GM19240 (cell line): Measurements from ENCODE around the gene OCIAD1.
"Not testable (repeated sequence)": the region's sequence is repeated elsewhere in the genome, so short reads cannot be mapped to it uniquely, and the experiment has no call there.

Source experiments
- DNase-seq: peaks from one replicate; pipeline ENCODE4 v3.0.0; 2011; ENCODE audit warnings: low spot score; ENCODE audit not compliant: insufficient read length

Gene OCIAD1, protein sequence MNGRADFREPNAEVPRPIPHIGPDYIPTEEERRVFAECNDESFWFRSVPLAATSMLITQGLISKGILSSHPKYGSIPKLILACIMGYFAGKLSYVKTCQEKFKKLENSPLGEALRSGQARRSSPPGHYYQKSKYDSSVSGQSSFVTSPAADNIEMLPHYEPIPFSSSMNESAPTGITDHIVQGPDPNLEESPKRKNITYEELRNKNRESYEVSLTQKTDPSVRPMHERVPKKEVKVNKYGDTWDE

DNA sequence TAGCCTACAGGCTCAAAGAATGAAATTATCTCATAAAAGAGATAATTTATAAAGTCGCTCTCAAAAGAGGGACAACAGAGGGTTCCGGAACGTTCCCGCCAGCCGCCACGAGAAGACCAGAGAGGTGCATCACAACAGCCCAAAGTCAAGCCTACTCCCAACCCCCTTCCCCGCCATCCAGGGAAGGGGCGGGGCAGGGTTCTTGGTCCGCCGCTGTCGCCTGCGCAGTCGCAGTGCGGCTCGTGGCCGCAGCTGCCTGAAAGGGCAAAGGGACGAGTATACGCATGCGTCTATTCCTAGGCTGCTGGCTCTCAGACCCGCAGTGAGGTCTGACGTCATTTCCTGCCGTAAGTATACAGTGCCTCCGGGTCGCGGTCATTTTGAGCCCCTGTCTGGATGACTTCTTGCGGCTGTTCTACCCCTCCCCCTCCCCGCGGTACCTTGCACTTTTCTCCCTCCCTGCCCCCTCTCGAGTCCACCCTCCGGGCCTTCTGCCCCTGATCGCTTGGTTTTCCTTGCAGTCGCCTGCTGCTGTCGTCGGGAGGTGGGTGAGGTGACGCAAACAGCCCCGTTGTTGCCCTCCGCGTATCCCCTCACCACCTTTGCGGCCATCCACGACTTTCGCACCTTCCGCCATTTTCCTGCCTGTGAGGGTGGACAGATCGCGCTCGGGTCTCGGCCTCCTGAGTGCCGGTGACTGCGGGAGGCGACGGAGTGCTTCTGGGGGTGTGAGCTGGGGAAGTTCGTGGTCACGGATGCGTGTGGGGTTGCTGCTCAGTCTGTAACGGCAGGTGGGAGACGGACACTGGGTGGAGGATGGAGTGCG is at the start of gene OCIAD1:
TSS of gene OCIAD1 (plus strand) at position 383 of the 826 bp plus-strand sequence. CDS start 1,537 bp downstream, outside the sequence.
- peak; percentile 91 for DNase-seq

DNA sequence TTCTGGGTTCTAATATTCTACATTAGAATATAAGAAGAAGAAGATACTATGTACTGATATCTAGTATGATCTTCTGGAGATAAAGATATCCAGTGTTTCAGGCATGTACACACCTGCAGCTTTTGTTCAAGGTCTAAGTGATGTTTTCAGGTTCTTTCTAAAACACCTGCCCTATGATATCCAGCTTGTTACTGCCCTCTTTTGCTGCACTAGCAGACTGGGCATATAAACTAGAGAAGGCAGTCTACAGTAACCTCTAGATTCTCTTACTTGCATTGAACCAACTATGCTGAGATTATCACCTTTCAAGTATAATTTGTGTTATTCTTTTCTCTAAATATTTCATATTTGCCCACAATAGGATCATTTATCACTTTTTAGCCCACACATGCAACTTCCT is 48.9 kb upstream of the OCIAD1 start:
- no peak for DNase-seq

DNA sequence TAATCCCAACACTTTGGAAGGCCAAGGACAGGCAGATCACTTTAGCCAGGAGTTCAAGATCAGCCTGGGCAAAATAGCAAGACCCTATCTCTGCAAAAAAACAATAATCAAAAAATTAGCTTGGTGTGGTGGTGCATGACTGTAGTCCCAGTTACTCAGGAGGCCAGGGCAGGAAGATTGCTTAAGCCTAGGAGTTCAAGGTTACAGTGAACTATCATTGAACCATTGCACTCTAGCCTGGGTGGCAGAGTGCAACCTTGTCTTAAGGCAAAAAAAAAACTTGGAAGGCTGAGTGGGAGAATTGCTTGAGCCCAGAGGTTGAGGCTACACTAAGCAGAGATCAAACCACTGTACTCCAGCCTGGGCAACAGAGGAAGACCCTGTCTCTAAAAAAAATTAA is 45.6 kb upstream of the OCIAD1 start:
- no peak for DNase-seq

DNA sequence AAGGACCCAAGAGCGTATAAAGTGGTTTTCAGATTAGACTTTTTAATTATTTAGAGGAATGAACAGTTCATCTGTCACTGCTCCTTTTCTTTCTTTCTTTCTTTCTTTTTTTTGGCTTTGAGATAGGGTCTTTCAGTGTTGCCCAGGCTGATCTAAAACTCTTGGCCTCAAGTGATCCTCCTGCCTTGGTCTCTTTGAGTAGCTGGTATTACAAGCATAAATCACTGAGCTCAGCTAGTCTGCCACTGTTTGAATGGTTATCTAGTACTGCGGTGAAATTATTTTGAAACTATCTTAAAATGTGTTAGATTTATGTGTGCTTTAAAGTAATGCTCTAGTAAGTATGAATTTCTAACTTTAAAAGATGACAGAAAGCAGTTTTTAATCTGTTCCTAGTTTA is 44.3 kb upstream of the OCIAD1 start:
- no peak for DNase-seq

DNA sequence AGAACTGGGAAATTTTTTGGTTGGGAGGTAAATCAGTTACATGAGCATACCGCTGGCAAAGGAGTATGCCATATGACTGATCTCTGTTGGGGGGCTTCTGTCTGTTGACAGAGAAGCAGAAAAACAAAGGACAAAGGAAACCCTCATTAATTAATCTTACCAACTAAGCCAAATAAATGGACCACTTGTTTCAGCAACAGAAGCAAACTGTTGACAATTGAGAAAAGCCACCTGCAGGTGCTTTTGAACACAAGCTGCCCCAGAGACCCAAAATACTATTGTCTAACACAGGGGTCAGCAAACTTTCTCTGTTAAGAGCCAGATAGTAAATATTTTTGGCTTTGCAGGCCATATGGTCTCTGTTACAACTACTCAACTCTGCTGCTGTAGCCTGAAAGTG is 43.8 kb upstream of the OCIAD1 start:
- DNase-seq, result no peak

DNA sequence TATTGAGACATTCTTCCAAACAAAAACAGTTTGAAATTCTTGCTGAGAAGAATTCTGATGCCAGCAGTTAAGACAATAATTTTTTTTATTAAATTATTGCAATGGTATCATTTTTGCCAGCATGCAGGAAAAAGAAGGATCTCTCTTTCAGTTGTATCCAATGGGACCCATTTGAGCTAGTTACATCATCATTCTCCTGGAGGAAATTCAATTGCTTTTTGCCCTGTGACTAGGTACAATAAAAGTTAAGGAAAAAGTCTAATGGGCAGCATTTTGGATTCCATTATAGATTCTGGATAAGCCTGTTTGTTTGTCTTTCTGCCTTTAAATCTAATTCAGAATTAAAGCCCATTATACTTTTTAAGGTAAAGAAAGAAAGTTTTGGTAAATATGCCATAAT is 40.3 kb upstream of the OCIAD1 start:
- DNase-seq, result no peak

DNA sequence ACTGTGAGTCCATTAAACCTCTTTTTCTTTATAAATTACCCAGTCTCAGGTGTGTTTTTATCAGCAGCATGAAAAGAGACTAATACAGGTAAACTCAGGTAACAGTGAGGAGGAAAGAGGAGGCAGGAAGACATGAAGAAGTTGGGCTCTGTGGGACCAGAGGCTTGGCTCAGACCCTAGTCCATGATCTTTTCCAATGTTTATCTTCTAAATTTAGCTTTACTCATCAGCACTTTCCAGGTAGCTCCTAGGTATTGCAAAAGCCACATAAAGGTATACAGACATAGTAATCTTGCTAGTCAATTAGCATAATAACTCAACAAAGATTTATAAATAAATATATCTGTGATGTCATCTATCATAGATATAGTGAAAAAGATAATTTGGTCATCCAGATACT is 39.6 kb upstream of the OCIAD1 start:
- DNase-seq, result no peak

DNA sequence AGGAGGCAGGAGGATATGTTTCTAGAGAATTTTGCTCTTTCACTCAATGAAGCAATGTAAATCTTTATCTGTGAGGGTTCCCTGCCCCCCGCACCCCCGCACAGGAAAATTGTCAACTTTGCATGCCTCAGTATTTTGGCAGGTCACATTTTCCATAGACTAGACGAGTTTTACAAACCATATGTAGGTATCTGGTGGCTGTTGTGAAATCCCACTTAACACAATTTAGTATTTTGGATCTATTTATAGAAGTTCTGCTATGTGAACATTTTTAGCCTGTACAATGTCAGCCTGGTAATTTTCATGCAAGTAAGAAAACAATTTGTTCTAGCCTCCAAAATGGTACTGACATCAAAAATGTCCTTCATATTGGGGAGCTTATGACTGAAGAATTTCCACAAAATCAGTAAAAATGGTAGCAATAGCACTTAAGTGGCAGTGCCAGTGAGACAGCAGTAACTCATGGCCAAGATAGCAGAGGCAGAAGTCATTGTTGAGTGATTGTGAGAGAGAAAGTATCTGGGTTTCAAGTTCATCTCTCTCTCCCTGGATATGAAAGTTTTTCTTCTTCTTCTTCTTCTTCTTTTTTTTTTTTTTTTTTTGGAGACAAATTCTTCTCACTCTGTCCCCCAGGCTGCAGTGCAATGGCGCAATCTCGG is 38.4 kb upstream of the OCIAD1 start:
- DNase-seq, result no peak

DNA sequence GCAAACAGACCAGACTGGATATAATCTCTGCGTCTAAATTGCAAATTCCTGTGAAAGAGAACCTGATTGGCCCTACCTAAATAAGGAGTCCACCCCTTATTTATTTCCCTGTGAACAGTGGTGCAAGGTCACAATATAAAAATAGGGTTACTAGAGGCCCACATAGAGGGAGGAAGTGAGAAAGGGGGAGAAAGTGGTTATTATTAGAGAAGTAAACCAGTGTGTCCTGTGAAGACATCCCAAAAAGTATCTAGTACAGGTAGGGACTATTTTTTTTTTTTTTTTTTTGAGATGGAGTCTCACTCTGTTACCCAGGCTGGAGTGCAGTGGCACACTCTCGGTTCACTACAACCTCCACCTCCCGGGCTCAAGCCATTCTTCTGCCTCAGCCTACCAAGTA is 35.8 kb upstream of the OCIAD1 start:
- DNase-seq, result no peak

DNA sequence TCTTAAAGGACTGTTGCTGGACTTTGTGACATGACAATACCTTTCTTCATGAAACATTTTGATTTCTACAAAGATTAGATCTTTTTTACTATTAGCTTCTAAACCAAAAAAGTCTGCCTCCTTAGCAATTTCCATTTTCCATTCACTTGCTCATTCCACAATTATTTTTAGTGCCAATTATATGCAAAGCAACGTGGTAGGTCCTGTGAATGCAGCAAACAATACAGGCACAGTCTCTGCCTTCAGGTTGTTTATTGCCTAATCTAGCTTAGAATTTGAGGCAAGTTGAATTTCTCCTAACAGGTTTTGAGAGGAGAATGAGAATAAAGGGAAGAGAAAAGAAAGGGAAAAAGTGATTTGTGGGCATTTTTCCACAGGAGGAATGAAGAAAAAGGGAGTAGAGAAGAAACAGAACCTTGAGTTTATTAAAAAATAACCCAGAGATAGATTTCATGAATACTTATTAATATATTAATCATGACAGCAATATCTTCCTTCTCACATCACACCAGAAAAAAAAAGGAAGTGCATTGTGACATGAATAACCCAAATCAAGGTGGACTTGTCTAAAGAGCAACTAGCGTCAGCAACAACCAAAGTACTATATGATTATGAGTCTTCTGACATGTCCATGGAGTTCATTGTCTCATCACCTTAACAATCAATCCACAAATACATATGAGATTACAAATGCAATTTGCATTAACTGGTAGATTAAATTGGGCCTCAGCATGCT is 34.5 kb upstream of the OCIAD1 start:
- no peak for DNase-seq

DNA sequence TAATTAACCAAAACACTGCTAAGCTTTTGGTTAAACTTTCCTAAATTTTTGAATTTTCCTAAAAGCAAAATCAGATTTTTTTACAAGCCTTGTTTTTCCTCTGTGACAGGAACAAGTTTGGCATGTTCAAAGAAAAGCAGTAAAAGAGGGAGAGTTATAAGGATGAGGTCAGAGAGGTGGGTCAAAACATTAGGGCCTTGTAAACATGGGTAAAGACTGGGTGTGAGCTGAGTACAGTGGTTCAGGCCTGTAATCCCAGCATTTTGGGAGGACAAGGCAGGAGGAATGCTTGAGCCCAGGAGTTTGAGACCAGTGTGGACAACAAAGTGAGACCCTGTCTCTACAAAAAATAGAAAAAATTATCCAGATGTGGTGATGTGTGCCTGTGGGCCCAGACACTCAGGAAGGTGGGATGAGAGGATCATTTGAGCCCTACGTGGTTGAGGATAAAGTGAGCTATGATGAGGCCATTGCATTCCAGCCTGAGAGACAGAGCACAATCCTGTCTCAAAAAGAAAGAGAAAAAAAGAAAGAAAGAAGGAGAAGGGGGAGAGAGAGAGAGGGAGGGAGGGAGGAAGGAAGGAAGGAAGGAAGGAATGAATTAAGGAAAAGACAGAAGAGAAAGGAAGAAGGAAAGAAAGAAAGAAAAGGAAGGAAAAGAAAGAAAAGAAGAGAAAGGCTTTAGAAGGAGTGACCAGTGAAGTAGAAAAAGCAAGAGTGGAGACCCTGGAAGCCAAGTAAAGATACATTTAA is 33.8 kb upstream of the OCIAD1 start:
- DNase-seq, result no peak

DNA sequence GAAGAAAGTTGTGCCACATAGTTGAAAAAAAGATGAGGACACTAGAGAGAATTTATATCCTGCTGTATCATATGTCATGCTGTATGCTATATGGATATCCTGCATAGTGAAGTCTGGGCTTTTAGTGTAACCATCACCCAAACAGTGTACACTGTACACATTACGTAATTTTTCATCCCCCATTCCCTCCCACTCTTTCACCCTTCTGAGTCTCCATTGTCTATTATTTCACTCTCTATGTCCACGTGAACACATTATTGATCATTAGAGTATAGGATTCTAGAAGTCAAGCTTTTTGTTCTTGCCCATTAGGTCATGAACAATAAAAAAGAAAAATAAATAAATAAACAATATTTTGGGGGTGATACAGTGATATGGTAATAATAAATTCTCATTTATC is 32.8 kb upstream of the OCIAD1 start:
- no peak for DNase-seq

DNA sequence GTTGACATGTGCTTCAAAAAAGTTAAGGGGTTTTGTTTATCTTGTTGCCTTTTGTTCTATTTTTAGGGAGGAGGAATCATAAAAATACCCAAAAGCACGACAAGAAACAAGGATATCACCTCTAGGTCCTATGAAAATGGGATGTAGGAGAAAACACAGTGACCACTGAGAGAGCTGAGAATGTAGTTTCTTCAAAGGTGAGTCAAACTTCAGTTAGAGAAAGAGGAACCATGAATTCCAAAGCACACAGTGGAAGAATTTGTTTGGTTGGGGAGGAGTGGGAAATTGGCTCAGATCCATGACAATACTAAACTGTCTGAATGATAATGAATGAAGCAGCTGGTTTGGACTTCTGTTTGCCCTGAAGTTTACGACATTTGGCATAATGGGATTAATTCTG is 31.7 kb upstream of the OCIAD1 start:
- no peak for DNase-seq

DNA sequence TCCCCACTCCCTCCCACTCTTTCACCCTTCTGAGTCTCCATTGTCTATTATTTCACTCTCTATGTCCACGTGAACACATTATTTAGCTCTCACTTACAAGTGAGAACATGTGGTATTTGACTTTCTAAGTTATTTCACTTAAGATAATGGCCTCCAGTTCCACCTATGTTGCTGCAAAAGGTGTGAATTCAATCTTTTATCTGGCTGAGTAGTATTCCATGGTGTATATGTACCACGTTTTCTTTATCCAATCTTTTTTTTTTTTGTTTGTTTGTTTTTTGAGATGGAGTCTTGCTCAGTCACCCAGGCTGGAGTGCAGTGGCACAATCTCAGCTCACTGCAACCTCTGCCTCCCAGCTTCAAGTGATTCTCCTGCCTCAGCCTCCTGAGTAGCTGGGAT is 30.7 kb upstream of the OCIAD1 start:
- not testable (repeated sequence) for DNase-seq

DNA sequence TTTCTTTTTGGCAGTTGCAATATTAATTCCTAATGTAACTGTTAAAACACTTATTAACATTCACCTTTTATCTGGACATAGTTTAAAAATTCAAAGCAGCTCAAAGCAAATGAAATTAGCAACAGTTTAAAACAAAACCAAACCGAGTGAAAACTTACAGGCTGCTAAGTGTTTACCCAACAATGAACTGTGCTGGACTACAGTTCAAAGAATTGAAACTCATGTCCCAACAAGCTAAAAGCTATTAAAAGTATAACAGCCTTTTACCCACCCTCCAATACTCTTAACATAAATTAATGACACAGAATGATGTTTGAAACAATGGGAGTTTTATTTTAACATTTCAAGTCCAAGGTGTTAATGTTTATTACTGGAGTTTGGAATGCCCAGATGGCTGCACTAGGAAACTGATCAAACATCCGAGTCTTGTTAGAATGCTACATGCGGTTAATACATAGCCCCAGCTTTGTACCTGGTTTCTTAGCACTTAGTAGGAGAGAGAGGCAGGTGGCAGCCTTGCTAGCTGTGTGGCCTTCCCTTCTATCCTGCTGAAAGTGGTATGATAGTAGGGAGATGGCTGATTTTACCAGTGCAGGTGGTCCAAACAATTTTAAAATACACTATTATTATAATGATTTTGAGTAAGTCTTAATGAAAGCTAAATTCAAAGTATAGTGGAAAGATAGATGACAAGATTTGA is 29.7 kb upstream of the OCIAD1 start:
- DNase-seq, result no peak

DNA sequence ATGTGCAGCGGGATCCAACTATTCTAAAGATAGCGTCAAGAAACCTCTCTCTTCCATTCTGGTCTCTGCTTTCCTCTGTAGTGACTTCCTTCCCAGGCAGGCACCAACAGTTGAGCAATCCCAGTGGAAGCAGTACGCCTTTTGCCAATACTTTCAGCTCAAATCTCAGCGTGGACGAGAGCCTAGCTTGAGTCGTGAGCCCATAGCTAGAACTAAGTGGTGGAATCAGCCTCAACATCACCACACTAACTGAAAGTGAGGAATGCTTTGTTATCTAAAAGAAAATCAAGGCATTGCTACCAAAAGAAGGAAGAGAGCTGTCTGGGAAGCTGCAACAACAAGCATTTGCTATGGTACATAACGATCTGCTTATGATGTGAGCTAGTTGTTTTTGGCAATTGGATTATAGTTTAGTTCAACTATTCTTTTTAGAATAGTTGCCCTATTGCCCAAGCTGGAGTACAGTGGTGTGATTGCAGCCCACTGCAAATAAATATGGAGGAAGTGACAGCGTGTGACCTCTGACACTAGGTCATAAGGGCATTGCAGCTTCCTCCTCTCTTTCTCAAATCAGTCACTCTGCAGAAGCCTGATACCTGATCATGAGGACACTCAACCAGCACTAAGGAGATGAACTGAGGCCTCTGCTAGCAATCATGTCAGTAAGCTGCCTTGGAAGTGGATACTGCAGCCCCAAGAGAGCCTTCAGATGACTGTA is 26.1 kb upstream of the OCIAD1 start:
- no peak for DNase-seq

DNA sequence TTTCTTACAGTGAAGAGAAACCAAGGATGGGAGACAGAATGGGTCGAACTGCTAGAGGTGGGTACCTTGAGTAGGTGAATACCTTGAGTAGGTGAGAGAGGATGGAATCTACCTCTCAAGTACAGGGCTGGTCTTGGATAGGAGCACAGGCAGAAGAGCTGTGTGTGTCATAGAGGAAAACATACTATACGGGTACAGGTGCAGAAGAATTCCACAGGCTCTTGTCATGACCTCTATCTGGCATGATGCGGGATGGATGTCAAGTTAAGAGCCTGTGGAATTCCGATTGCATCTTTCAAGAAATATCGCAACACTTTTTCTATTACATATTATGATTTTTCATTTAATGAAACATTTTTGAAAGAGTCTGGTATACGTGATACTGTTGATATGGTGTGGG is 18.0 kb upstream of the OCIAD1 start:
- DNase-seq, result no peak

DNA sequence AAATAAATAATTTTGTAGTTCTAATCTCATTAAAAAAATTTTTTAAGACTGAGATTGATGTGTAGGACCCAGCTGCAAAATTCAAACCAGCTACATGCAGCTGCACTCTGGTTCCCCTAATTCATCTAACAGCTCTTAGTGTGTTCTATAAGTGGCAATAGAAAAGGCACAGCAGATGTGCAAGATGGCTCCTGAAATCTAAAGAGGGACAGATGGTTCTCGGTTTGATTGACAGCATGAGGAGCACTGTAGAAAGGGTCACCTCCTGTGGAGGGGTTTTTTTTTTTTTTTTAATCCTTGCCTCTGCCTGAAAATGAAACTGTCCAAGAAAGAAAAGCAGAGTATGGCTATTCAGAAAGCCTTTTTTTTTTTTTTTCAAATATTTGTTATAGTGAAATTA is 16.9 kb upstream of the OCIAD1 start:
- peak; percentile 12 for DNase-seq

DNA sequence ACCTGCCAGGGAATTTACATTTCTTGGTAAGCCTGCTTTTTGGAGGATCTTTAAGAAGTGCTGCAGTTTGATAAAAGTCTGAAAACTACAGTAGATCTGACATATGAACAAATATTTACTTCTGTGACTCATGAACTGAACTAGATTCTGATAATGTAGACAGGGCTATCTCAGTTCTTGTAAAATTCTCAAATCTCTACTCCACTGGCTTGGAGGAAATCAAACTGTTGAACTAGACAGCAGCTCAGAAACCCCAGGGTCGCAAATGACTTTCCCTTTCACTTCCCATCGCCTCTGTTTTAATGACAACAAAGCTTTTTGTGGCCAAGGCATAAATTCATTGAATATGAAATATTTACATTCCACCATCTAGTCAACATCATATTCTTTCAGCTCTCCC is 15.4 kb upstream of the OCIAD1 start:
- no peak for DNase-seq

DNA sequence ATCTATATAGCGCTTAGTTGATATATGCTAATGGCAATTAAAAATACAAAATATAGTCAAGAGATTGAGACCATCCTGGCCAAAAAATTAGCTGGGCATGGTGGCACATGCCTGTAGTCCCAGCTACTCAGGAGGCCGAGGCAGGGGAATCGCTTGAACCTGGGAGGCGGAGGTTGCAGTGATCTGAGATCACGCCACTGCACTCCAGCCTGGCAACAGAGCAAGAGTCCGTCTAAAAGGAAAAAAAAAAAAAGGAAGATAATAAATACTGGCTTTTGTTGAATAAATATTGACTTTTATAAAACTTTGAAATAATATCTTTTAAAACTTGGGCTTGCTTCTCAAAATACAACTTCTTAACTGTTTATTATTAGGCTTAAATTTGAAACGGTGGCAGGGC is 14.6 kb upstream of the OCIAD1 start:
- not testable (repeated sequence) for DNase-seq
